Measurements from ENCODE around the gene PLEKHO2.

Gene PLEKHO2

DNA sequence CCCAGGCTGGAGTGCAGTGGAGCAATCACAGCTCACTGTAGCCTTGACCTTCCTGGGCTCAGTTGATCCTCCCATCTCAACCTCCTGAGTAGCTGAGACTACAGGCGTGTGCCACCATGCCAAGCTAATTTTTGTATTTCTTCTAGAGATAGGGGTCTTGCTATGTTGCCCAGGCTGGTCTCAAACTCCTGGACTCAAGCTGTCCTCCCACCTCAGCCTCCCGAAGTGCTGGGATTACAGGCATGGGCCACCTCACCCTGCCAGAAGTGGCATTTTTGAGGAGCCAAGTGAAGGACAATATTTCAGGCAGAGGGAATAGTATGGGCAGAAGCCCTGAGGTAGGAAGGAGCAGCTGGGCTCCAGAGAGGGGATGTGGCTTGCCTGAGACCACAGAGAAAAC lies 74.7 kb downstream of the PLEKHO2 start:
- DNase-seq (ENCODE audit: low read depth): no peak

DNA sequence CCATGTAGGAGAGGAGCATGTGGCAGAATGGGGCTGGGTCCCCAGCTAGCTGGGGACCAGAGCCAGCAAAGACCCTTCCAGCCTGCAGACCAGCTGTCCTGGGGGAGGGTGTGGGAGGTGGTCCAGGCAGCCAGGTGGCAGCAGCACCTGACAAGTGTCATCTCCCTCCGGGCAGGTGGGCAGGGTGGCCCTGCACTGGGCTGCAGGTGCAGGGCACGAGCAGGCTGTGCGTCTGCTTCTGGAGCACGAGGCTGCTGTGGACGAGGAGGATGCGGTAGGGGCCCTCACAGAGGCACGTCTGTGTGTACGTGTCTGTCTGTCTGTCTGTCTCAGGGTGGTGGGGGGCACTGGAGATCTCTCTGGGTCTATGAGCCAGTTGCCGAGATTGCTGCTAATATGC lies 75.5 kb downstream of the PLEKHO2 start:
- DNase-seq (ENCODE audit: low read depth): no peak
